ENCODE results near the gene MYOC. TPM values are rescaled to one million over a fixed set of nuclear protein-coding genes. Genes with fewer than 3 reads are reported as not detected.

Gene MYOC
- total RNA-seq, 1 experiment from 2014 or later = not detected

- TF ChIP-seq, protein P1, sequence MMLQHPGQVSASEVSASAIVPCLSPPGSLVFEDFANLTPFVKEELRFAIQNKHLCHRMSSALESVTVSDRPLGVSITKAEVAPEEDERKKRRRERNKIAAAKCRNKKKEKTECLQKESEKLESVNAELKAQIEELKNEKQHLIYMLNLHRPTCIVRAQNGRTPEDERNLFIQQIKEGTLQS (IDR thresholded peaks at IDR 0.05) = no peak
- TF ChIP-seq ELF1 (IDR thresholded peaks at IDR 0.05; ENCODE audit: borderline replicate concordance, low read depth) = no peak
Measured at GRCh38 chr1:171670739-171671138, 18.3 kb upstream of the MYOC start (continued).

DNA sequence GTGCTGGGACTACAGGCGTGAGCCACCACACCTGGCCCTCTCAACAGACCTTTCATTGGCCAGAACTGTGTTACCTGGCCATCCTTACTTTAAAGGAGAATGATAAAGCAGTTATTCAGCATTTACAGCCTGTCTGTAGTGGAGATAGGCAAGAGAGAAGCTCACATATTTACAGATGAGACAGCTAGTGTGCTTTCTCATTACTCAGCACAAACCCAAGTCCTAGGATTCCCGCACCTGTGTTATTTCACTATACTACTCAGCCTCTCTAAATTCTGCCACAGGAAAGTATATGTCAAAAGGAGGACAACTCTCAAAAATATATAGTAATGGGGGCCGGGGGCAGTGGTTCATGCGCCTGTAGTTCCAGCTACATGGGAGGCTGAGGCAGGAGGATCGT is 15.9 kb upstream of the MYOC start:
- ChIA-PET POLR2A (no interaction called here), CTCF (interaction anchor here (1.1 kb wide), 1 partner anchor 315 kb away, joined by 3 read pairs; no protein-coding TSS in a partner anchor), RAD21 (ENCODE audit: low non-redundant PET in 1 of 2, low total read pairs in 2 of 2, uncharacterized antibody in 2 of 2, unreplicated experiment in 2 of 2) (no interaction called here)
- ATAC-seq (no peak), DNase-seq (ENCODE audit: low read depth, low spot score) (no peak)
- no peaks in the 10 kb centered on the region for H3K79me2 ChIP-seq (ENCODE audit: insufficient read depth, low read length)
- no peaks in the 10 kb centered on the region for H3K27me3 ChIP-seq (ENCODE audit: insufficient read depth, low read length)
- BruUV-seq (replicated peaks) = no TSS peak
- H4K20me1 ChIP-seq (ENCODE audit: insufficient read depth) = no peaks in the 10 kb centered on the region
- H3K9ac ChIP-seq (ENCODE audit: low read length) = no peak overlapping the region
- no peak overlapping the region for H3K27ac ChIP-seq (ENCODE audit: low read depth, low read length)
- no peak overlapping the region for H2AFZ ChIP-seq (ENCODE audit: low read depth, low read length, poor library complexity, severe bottlenecking)
- H3K36me3 ChIP-seq (ENCODE audit: control insufficient read depth in 1 of 2, insufficient read depth in 2 of 2, low read length in 2 of 2) = no peaks in the 10 kb centered on the region
- no peak overlapping the region for H3K4me2 ChIP-seq (ENCODE audit: low read length)
- H3K9me2 ChIP-seq (ENCODE audit: insufficient read depth) = no peaks in the 10 kb centered on the region
- H3K4me3 ChIP-seq (replicated peaks in 1 of 2; ENCODE audit: low read depth in 1 of 2, low read length in 2 of 2) = no peak overlapping the region
- TF ChIP-seq, protein P2, sequence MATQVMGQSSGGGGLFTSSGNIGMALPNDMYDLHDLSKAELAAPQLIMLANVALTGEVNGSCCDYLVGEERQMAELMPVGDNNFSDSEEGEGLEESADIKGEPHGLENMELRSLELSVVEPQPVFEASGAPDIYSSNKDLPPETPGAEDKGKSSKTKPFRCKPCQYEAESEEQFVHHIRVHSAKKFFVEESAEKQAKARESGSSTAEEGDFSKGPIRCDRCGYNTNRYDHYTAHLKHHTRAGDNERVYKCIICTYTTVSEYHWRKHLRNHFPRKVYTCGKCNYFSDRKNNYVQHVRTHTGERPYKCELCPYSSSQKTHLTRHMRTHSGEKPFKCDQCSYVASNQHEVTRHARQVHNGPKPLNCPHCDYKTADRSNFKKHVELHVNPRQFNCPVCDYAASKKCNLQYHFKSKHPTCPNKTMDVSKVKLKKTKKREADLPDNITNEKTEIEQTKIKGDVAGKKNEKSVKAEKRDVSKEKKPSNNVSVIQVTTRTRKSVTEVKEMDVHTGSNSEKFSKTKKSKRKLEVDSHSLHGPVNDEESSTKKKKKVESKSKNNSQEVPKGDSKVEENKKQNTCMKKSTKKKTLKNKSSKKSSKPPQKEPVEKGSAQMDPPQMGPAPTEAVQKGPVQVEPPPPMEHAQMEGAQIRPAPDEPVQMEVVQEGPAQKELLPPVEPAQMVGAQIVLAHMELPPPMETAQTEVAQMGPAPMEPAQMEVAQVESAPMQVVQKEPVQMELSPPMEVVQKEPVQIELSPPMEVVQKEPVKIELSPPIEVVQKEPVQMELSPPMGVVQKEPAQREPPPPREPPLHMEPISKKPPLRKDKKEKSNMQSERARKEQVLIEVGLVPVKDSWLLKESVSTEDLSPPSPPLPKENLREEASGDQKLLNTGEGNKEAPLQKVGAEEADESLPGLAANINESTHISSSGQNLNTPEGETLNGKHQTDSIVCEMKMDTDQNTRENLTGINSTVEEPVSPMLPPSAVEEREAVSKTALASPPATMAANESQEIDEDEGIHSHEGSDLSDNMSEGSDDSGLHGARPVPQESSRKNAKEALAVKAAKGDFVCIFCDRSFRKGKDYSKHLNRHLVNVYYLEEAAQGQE (IDR thresholded peaks at IDR 0.05; ENCODE audit: low read depth) = no peak
- TF ChIP-seq CEBPB (IDR thresholded peaks at IDR 0.05; ENCODE audit: low read depth) = no peak
- H3K4me1 ChIP-seq (ENCODE audit: control insufficient read depth in 1 of 2, insufficient read depth in 2 of 2, low read length in 2 of 2) = no peaks in the 10 kb centered on the region
- intact Hi-C loops (cut with micrococcal nuclease) = no loop called here
- H3K9me3 ChIP-seq (ENCODE audit: control insufficient read depth in 1 of 2, insufficient read depth in 1 of 2, low read depth in 1 of 2, low read length in 2 of 2) = no peaks in the 10 kb centered on the region
